Activated CD4-positive, alpha-beta T cell treated with anti-CD3 and anti-CD28 coated beads, Interleukin-2, amount 50 U/mL, for 24 hours (primary cell): ENCODE results near the gene NRM.
A peak's percentile ranks its signal among the peaks of the same experiment; 100 is the strongest.
"Not testable (repeated sequence)": the region's sequence is repeated elsewhere in the genome, so short reads cannot be mapped to it uniquely, and the experiment has no call there.

Source experiments
- DNase-seq, 2 donors: peaks; one replicate each; pipeline ENCODE4 v3.0.0-alpha.2; 2020; ENCODE audit warnings: low read depth in 1 of 2, low spot score in 1 of 2

The NRM gene

DNA sequence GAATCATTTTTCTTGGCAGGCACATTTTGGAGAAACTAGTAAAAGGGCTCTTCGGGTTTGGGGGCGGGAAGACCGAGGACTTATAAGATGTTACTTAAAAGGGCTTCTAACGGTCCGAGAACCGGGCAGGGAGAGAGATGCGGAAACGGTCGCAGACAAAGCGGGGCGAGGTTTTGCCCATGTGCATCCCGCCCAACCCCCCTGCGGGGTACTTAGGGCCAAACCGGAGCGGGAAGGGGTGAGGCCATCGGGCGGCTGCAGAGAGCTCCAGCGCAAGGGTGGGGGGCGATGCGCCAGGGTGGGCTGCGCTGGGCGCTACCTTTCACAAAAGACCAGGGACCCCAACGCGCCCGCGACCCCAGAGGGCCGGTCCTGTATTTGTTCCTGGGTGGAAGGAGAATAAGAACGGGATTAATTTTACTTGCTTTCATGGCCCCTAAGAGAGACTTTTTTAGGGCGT, 30.0 kb upstream of the NRM start:
- DNase-seq: peak; percentile 43 to 44

DNA sequence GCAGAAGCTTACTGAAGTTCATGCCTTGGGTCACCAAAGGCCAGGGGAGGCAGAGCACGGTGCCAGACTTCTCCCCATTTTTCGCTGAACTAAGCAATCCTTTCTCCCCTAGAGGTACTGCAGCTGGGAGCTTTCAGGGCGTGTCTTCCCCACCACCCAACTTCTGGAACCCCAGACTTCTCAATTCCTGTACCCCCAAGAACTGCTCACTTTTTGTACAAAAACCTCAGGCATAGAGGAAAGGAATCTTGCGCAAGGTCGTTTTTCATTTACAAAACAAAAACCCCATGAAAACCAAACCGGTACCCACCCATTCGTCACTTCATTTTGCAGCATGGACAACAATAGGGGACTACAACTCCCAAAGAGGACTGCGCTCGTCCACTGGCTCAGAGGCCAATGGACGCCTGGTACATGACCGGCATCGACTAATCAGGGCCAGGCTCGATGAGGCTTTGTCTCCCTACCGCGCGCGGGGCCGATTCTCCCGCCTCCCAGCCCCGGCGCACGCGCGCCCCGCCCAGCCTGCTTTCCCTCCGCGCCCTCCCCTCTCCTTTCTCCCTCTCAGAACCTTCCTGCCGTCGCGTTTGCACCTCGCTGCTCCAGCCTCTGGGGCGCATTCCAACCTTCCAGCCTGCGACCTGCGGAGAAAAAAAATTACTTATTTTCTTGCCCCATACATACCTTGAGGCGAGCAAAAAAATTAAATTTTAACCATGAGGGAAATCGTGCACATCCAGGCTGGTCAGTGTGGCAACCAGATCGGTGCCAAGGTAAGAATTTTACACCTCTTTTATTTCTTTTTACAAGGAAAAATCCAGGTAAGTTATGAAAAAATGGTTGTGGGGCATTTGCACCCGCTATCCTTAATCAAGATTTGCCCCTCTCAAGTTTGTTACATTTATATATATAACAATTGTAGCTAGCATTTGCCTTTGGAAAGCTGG, 29.3 kb upstream of the NRM start, which contains the start of gene TUBB:
Gene TUBB (plus strand): TSS at position 562 of the 947 bp plus-strand sequence. CDS start 155 bp downstream, at position 717.
- peak; percentile 88 to 95 for DNase-seq

DNA sequence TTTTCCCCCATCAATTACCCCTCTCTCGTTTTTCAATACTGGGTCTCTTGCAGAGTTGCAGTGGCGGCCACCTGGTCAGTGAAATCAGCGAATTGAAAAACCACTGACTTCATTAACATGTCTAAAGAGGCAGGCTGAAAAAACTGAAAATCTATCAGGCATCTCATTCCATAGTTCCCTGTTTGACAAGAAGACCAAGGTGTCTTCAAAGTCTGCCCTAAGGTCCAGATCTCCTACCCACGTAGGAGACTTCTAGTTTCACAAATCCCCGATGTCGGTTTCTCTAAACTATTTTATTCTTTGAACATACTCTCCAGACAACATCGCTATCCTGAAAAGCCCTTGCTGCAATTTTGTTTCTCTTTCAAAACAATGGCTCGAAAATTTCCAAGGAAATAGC, 28.6 kb upstream of the NRM start:
- DNase-seq: no peak

DNA sequence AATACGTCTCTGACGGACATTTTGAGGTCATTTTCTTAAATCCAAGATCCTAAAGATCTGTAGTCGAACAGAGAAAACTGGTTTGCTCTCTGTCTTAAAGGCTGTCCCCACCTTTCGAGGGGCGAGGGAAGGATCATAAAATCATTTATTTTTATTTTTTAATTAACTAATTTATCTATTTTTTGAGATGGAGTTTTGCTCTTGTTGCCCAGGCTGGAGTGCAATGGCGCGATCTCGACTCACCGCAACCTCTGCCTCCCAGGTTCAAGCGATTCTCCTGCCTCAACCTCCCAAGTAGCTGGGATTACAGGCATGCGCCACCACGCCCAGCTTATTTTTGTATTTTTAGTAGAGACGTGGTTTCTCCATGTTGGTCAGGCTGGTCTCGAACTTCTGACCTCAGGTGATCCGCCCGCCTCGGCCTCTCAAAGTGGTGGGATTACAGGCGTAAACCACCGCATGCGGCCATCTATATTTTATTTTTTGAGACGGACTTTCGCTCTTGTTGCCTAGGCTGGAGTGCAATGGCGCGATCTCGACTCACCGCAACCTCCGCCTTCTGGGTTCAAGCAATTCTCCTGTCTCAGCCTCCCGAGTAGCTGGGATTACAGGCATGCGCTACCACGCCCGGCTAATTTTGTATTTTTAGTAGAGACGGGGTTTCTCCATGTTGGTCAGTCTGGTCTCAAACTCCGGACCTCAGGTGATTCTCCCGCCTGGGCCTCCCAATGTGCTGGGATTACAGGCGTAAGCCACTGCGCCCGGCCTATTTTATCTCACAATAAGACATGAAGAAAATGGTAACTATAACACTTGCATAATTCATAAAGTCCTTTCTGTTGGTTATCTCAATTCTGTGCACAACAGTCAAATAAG, 27.3 kb upstream of the NRM start:
- not testable (repeated sequence) for DNase-seq

DNA sequence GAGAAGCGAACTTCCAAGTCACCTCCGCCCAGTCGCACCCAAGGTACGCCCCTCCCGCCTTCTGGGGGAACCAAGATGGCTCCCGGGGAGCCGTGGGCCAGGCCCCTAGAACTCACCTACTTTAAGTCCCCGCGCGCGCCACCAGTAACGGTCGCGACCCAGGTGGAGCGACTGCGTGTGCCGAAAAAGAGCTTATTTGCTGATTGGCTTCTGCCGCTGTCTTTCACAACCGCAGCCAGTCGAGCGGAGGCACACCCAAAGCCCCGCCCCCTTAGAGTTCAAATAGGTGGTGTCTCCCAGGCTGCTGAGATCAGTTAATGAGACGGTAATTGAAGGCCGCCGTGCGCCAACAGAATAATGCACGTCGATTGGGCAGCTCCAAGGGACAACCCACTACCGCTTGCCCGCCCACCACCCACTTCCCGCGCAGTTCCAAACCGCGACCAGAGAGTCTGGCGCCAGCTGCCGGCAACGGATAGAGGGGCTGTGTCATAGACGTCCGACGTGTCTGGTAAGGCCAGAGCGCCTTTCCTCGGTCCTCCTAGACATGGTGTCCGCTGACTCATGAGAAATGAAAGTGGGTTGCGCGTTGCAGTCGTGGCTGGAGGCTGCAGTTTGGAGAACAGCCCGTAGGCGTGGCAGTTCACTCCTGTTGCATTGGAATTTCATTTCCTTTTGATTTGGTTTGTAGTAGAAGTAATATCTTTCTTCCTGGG, 26.5 kb upstream of the NRM start, which contains the start of gene MDC1:
Gene MDC1 (minus strand): TSS at position 153 of the 716 bp plus-strand sequence. CDS start 2,106 bp downstream, outside the sequence.
- DNase-seq: peak; percentile 95 to 99

DNA sequence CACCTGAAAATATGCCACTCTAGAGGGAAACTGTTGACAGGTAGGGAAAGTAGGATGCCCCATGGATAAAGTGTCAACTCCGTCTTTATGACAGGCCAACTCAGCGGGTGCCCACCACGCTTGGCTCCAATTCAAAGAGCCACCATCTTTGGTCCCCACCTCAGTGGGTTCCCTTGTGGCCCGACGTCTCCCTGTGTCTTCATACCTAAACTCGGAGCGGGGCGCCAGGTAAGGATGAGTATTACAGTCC, 26.0 kb upstream of the NRM start:
- no peak for DNase-seq

DNA sequence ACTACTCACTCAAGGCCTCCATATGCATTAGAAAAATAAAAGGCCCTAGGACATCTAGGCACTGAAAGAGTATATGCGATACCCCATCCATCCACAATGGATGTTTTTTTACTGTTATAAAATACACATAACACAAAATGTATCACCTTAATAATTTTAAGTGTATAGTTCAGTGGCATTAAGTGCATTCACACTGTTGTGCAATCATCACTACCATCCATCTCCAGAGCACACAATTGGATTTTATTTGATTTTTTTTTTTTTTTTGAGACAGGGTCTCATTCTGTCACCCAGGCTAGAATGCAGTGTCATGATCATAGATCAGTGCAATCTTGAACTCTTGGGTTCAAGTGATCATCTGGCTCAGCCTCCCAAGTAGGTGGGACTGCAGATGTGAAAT, 23.5 kb upstream of the NRM start:
- no peak for DNase-seq

DNA sequence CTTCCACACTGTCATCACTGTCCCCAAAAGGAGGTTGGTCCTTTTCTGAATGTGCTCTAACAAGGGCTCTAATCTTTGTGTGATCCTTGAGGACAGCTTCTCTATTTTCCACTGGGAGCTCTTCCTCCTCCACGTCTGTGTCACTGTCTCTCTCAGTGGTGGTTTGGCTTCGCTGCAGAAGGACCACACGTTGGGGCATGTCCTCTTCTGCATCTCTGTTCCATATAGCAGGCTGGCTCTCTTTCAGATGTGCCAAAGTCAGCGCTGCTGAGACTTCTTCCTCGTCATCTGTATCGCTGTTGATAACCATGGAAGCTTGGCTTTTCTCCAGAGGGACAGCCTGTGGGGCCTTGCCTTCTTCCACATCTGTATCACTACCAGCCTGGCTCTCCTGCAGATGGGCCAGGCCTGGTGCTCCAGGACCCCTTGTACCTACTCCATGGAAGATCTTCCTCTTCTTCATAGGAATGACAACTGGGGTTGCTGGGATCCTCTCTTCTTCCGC, 21.7 kb upstream of the NRM start:
- no peak for DNase-seq

DNA sequence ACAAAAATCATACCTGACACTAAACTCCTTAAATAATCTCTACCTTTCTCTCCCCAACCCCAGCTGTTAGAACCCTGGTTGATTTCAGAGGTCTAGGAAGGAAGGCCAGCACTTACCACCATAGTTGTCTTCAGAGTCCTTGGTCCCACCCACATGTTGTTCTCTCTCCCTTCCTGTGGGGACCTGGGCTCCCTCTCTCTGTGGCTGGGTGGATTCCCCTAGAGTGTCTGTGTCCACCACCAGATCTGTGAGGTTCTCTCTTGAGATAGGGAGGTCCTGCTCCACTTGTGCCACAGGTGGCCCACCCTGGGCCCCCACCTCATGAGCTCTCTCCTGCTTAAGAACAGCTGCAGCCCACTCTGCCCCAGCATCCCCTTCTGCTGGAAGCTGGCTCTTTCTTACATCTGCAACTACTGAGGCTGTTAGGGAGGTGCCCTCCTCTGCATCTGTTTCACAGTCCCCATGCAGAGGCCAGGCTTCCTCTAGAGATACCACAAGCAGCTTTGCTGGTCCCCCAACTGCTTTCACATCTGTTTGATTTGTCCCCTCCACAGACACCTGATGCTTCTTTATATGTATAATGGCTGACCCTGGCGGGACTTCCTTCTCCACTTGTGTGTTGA, 21.1 kb upstream of the NRM start:
- DNase-seq: no peak

DNA sequence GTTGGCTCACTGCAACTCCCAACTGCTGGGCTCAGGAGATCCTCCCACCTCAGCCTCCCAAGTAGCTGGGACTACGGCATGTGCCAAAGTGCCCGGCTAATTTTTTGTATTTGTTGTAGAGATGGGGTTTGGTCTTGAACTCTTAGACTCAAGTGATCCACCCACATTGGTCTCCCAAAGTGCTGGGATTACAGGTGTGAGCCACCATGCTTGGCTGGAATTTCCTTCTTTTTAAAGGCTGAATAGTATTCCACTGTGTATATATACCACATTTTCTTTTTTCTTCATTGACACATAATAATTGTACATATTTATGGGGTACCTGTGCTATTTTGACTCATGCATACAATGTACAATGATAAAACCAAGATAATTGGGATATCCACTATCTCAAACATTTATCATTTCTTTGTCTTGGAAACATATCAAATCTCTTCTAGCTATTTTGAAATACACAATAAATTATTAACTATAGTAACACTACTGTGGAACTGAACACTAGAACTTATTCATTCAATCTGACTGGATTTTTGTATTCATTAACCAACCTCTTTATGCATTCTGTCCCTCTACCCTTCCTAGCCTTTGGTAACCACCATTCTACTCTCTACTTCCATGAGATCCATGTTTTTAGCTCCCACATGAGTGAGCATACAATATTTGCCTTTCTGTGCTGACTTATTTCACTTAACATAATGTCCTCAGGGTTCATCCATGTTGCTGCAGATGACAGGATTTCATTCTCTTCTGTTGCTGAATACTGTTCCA, 18.5 kb upstream of the NRM start:
- no peak for DNase-seq

DNA sequence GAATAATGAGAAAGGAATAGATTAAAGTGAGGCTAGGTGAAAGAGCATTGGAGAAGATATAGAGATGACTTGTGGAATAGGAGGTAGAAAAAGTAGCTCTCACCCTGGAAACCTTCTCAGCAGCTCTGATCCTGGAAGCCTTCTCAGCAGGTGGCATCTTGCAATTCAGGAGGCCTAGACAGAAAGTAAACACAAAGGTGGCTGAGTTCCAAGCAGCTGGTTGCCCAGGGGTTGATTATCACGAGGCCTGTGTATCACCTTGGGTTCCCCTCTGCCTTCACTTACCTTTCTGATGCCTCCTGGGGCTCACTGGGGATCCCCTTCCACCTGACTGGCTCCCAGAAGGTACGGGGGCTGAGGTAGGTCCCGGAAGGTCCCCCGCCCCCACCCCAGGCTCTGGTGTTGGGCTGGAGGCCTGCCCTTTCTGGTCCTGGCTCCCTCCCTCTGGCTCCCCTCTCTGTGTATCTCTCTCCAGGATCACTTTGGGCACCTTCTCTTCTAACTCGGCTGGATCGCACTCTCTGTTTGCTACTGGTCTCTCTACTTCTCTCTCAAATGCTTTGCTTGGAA, 16.6 kb upstream of the NRM start:
- DNase-seq: no peak

DNA sequence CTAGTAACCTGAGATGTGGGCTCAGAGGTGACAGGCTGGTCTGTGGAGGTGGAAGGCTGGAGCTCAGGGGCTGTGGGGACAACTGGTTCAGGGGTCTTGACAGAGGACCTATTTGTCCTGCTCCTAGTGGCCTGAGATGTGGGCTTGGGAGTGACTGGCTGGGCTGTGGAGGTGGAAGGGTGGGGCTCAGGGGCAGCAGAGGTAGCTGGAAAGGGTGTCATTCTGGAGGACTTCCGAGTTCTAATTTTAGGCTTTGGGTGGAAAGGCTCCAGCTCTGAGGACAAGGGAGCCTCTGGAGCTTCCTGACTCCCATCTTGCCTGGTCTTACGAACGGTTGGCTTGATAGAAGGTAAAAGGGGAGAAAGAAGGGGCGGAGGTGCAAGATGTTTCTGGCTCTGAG, 14.8 kb upstream of the NRM start:
- no peak for DNase-seq

DNA sequence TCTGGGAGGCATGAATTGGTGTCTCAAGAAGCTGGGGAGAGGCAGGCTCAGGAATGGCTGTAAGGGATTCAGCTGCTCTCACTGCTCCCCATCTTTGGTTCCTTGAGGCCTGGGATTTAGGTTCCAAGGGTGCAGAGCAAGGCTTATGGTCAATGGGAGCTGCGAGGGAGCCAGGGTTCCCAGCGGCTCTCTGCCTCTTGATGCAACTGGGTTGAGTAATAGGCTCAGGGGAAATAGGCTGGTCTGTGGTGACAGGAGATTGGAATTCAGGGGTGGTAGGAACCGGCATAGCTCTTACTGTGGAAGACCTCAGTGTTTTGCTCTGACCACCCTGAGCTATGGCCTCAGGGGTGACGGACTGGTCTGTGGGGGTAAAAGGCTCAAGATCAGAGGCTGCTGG, 13.0 kb upstream of the NRM start:
- no peak for DNase-seq

DNA sequence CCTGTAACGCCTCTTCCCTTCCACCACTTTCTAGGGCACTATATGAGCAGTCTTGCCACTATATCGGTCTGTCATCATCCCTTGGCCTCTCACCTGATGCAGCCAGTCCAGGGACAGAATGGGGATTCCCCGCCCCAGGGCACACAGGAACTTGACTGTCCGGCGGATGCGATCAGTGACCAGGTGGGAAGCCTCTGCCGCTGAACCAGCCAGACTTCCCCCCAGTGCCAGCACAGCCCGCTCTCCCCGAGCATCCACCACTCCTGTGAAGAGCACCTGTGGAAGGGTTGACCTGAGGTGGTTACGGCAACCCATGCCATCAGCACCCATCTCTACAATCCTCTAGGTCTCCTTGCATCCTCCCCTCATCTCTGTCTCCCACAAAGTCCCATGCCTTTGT, 12.2 kb upstream of the NRM start:
- DNase-seq: no peak

DNA sequence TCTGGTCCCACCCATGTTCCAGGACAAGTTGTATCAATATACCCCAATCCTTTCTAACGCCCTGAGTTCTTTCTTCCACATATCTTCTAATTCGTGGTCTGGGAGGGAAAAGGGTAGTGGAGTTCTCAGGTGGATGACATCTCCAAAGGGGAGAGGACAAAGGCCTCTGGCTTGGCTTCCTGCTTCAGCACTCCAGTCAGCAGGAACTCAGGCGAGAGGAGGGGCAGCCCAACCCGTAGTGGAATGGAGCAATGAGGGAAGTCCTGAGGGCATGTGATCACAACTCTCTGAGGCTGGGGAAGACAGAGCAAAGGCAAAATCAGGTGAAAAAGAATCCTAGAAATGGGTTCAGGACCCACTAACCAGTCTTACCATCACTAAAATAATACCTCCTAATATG, 9.6 kb upstream of the NRM start:
- no peak for DNase-seq

DNA sequence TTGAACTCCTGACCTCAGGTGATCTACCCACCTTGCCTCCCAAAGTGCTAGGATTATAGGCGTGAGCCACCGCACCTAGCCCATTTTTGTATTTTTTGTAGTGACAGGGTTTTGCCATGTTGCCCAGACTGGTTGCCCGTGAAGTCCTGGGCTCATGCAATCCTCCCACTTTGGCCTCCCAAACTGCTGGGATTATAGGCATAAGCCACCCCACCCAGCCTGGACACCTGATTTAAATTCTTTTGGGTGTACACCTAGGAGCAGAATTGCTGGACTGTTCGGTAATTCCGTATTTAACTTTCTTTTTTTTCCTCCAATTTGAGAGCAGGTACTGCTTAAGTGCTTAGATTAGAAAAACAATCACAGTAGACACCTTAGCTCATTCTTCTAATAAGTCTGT, 5.6 kb upstream of the NRM start:
- no peak for DNase-seq

DNA sequence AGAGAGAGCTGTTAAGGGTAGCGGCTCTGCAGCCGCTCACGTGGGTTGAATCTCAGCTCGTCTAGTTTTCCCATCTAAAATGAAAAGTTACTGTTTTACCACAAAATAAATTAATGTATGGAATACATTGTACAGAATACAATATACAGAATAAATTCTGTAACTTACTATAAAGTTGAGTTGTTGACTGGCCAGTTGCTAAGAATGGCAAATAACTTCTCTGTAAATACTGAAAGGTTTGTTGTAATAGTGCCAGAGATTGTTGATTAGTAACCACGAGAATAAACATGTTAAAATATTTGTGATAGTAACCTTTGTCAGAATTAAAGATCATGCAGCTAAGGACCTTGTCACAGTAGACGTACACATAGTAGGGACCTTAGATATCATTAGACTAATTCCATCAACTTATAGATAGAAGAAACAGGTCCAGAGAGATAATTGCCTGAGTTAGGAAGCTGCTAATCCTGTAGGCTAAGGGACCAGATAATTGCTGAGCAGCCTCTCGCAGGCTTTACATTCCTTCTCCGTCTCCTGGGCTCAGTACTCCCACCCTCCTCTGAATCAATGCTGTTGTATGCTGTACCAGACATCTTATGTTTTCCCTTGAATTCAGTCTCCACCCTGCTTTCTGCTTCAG, 544 bp upstream of the NRM start:
- DNase-seq: no peak

DNA sequence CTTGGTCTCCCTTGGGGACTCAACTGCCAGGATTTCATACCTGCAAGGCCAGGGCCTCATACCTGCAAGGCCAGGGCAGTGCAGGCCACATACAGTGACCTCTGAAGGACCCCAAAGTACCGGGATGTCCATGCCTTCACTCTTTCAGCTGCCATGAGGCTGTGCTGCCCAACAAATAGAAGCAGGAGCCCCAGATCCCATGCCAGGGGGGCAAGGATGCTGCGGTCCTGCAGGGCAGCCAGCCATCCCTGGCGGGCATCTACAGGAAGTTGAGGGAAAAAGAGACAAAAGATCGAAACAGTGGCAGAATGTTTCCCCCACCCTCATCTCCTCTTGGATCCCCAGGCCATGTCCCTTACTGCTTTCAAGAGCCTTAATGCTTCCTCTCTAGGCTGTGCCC, 799 bp downstream of the NRM start:
- DNase-seq: no peak
